ENCODE data around the gene LRCH2.

GRCh38 chrX:115183980-115184379 is 49.9 kb downstream of the LRCH2 start:
- no peak for TF ChIP-seq POLR2A (IDR thresholded peaks at IDR 0.05; ENCODE audit: extremely low read depth, insufficient read length)
- no peak for TF ChIP-seq CTCF (IDR thresholded peaks at IDR 0.05; ENCODE audit: low read depth, low read length)
- TF ChIP-seq MYC (IDR thresholded peaks at IDR 0.05; ENCODE audit: low read depth, low read length): no peak
